Renal cortex interstitium (tissue), 11 donors: ENCODE data around the gene FMNL3. TPM values are rescaled to one million over a fixed set of nuclear protein-coding genes. Genes with fewer than 3 reads are reported as not detected.

Experiments
- DNase-seq, 11 donors: peaks; one replicate each; pipeline ENCODE4 v3.0.0-alpha.2; 2013; ENCODE audit warnings: low read depth in 9 of 11, low spot score in 4 of 11; ENCODE audit errors: extremely low read depth in 1 of 11
- polyA plus RNA-seq, 3 donors: library from polyadenylated mRNA; unstranded; fragments of 120-200 nt; gene quantifications; one replicate each; pipeline ENCODE4 v1.2.1, GENCODE V29; 2013; ENCODE audit not compliant: insufficient read length in 3 of 3

The FMNL3 gene
- polyA plus RNA-seq, 3 donors: 35.6 to 43.0 (median 35.7) TPM

DNA sequence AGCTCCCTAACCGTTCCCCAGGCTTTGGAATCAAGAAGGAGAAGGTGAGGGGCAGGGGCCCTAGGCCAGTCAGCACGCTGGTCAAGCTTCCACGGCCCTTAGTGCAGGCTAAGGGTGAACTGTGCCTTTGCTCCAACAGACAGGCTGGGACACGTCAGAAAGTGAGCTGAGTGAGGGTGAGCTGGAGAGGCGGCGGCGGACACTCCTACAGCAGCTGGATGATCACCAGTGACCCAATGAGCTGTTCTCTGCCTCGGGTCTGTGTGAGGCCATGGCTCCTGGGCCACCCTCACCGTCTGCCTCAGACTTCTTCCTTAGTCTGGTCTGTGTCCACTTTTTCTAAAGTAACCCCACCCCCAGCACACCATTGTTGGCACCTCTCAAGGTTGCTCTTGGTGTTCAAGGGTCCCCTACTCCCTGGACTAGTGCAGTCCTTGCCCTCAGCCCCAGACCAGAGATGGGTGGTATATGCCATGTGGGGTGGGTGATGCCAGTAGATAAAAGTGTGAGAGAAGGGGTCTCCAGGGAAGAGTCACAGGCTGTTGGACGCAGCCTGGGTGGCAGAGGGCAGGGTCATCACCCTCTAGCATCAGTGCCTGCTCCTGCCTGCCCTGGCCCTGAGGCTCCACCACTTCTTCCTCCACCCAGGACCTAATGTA lies 63.1 kb downstream of the FMNL3 start:
- no peak for DNase-seq

GRCh38 chr12:49643135-49643534 lies 64.1 kb downstream of the FMNL3 start:
- no peak for DNase-seq

DNA sequence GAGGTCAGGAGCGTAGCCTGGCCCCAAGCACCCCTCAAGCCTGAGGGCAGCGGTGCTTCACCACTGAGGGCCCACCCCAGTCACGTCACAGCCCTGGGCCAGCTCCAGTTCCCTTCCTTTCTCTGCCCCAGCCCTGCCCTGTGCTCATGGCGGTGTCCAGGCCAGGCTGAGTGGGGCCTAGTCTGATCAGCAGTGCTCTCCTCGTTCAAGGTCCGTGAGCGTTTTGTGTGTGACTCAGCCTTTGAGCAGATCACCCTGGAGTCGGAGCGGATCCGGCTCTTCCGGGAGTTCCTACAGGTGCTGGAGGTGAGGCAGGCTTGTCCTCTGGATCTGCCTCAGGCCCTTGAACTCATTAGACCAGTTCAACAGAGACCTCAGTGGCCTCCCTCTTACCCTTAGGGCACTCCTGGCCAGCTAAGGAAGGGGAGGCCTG lies 64.8 kb downstream of the FMNL3 start:
- DNase-seq: no peak

DNA sequence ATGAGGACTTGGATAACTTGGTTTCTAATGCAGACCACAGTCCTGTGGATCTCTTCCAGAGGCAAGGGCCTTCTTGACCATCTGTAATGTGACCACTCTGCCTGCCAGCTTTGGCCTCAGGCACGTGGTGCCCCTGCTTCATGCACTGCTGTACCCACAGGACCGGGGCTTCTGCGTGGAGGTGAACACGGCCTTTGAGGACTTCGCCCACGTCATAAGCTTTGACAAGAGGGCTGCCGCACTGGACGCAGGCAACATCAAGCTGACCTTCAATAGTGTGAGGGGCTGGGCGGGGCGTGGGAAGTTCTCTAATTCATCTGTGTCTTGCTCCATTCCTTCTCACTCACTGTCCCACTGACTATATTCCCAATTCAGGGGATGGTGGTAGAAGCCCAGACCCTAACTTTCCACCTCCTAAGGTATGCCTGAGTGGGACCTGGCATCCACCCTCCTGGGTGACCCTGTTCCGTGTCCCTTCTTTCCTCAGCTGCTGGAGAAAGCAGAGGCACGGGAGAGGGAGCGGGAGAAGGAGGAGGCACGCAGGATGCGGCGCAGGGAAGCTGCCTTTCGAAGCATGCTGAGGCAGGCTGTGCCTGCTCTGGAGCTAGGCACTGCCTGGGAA lies 65.3 kb downstream of the FMNL3 start:
- no peak for DNase-seq

DNA sequence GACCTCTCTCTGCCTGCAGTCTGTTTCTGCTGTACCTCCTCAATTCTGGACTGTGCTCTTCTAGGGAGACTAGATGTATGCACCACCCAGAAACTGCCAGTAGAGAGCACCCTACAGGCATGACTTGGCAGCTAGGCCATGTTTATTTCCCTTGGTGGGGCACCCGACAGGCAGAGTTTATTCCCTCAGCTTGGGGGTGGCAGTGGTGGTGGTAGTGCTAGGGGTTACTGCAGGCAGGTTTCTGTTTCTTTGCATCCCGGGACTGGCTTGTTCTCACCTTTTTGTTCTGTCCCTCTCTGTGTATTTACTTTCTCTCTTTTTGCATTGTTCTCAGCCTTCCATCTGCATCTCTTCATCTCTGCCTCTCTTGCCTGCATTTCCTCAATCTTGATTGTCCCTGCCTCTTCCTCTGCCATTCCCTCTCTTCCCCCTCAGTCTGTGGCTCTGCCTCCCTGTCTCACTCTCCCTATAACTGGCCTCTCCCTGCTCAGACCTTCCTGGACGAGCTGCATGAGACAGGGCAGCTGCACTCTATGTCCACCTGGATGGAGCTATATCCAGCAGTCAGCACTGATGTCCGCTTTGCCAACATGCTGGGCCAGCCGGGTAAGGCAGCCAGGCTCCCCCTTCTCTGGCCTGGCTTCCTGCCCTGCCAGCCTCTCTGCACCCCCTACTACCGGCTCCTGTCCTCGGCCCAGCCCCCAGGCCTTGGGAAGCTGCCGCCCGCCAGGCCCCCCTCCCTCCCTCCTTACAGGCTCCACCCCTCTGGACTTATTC lies 70.0 kb downstream of the FMNL3 start:
- peak in 8 of 11 donors; percentile 37 to 63 (median 56) for DNase-seq

- no peak for DNase-seq
These were observed 70.6 kb downstream of the FMNL3 start for GRCh38 chr12:49636574-49636973.

DNA sequence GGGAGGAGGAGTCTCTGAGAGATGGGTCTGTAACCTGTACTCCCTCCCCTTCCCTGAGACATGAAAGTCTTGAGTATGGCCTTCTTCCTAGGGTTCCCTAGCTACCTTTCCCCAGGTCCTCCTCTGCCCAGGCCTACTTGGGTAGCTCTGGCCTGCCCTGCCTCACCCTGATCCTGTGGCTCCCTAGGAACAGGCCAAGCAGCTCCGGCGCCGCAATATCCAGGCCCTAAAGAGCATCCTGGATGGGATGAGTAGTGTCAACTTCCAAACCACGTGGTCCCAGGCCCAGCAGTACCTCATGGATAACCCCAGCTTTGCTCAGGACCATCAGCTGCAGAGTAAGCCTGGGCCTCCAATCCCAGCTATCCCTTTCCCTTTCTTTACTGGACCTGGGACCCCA lies 71.5 kb downstream of the FMNL3 start:
- no peak for DNase-seq

- DNase-seq: no peak
These were observed 72.2 kb downstream of the FMNL3 start for GRCh38 chr12:49635036-49635435.

- DNase-seq: no peak
These were observed 73.4 kb downstream of the FMNL3 start for GRCh38 chr12:49633703-49634345.

- no peak for DNase-seq
These were observed 74.1 kb downstream of the FMNL3 start for GRCh38 chr12:49632986-49633702.

DNA sequence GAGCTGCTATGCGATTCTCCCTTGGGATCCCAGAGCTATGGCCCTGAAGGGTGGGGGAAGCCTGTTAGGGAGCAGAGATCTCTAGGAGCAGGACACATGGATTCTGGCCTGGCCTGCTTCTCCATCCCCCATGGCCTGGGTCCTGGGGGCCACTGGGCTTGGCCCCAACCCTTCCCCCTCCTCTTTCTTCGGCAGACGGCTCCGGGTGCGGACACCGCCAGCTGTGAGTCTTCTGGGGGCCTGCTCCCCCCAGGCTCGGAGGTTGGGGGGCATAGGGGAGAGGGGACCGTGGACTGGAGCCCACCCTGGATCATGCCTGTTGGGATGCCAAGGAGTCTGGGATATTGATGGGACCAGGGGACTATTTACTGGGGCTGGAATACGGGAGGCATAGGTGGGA lies 74.8 kb downstream of the FMNL3 start:
- DNase-seq: no peak

DNA sequence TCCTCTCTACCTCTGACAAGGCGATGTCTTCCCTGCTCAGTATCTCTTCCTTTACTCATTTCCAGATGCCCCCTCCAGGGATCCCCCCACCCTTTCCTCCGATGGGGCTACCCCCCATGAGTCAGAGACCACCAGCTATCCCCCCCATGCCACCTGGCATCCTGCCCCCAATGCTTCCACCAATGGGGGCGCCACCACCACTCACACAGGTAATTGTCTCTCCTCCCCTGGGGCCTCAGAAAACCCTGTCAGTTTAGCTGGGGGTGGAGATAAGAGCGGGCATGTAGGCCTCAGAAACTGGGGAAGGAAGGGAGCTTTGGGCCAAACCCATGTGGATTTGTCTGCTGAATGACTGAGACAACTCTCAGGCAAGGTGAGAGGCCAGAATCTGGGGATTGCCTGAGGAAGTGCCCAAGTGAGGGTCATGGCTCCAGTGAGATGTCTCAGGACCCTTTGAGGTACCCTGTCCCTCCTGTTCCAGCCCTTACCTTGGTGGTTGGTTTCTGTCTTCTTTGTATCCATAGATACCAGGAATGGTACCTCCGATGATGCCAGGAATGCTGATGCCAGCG lies 75.8 kb downstream of the FMNL3 start:
- DNase-seq: no peak

- DNase-seq: no peak
These were observed 79.3 kb downstream of the FMNL3 start for GRCh38 chr12:49627752-49628360.

GRCh38 chr12:49626836-49627235 lies 80.4 kb downstream of the FMNL3 start:
- no peak for DNase-seq

DNA sequence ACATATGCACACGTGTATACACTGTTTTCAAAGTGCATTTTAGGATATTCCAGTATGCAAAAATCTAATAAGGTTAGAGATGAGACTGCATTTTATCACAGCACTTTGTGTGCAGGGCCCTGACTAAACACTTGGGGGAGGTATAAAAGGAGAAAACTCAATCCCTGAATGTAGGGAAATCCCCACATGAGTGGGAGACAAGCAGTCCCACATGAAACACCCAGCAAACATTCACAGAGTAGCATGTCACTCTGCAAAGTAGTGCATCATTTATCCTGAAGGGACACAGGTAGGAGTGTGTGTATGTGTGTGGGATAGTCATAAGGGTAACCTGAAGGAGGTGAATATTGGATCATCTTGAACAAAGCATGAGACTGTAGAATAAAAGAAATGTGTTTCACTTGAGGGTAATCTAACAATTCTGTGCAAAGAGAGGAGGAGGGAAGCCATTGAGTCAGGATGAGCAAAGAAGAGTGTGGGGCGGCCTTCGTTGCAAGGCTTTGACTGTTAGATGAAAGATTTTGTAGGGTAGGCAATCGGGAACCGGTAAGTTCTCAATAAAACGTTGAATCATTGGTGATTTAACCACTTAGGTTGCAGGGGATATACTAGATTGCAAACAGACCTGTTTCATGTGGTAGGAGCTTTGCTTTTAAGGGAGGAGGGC lies 80.9 kb downstream of the FMNL3 start:
- DNase-seq: no peak

DNA sequence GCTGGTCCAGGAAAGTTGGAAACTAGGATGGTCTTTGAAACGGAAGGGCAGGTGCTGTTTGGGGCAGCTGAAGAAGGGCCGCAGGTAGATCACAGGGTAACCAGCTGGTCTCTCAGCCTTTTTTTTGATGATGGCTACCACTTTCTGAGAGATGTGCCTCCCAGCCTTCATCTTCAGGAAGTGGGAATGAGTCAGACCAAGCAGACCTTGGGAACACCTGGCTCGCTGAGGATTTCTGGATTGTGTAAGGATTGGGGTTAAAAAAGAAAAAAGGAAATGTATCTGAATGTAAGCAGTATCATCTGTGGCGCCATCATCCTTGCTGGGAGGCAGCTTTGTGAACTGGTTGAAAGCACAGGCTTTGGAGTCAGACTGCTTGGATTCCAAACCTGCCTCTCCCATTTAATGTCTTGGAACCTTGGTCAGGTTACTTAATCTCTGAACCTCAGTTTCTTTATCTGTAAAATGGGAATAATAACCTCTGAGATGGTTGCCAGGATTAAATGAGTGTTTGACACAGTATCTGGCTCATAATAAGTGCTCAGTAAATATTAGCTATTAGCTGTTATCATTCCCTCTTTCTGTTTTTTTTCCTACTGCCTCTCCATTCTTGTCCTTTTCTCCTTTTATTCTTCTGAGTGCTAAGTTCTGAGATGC lies 82.2 kb downstream of the FMNL3 start:
- DNase-seq: no peak

GRCh38 chr12:49623142-49623904 lies 83.9 kb downstream of the FMNL3 start, which contains the start of gene PRPF40B:
PRPF40B (plus strand) TSS chr12:49623561; CDS start chr12:49623591, 30 bp downstream.
- DNase-seq: peak in 10 of 11 donors; percentile 51 to 84 (median 75)
